Measurements from ENCODE around the gene KCTD6. TPM values are rescaled to one million over a fixed set of nuclear protein-coding genes. Genes with fewer than 3 reads are reported as not detected.

The KCTD6 gene
- total RNA-seq, 2 experiments from 2014 or later: 5.6 to 5.8 TPM

- DNase-seq (no peak), ATAC-seq (no peak)
- intact Hi-C loops (cut with micrococcal nuclease): no loop called here
- peaks cover 3% of the 10 kb centered on the region for H3K27me3 Mint-ChIP-seq
- H3K36me3 Mint-ChIP-seq (ENCODE audit: low read depth): no peaks in the 10 kb centered on the region
- no peak for TF ChIP-seq CTCF (IDR thresholded peaks at IDR 0.05)
- ChIA-PET POLR2A (no interaction called here), CTCF (interaction anchor here (0.9 kb wide), 1 partner anchor 86 kb away, joined by 4 read pairs; no protein-coding TSS in a partner anchor)
- H3K4me1 Mint-ChIP-seq (ENCODE audit: low read depth): no peaks in the 10 kb centered on the region
- H3K9me3 Mint-ChIP-seq: no peaks in the 10 kb centered on the region
- H3K27ac Mint-ChIP-seq: no peak overlapping the region
- H3K4me3 Mint-ChIP-seq: no peak overlapping the region
These were observed 52.6 kb downstream of the KCTD6 start for GRCh38 chr3:58544541-58544940.

GRCh38 chr3:58551636-58552180 lies 59.8 kb downstream of the KCTD6 start:
- H3K9me3 Mint-ChIP-seq: peaks cover 5% of the 10 kb centered on the region
- no peak for TF ChIP-seq CTCF (IDR thresholded peaks at IDR 0.05)
- H3K4me3 Mint-ChIP-seq: no peak overlapping the region
- ATAC-seq (no peak), DNase-seq (no peak)
- CTCF ChIA-PET: interaction anchor here (1.3 kb wide), 1 partner anchor 17 kb away, joined by 5 read pairs; no protein-coding TSS in a partner anchor
- no peaks in the 10 kb centered on the region for H3K4me1 Mint-ChIP-seq (ENCODE audit: low read depth)
- no peak overlapping the region for H3K27ac Mint-ChIP-seq
- H3K36me3 Mint-ChIP-seq (ENCODE audit: low read depth): no peaks in the 10 kb centered on the region
- intact Hi-C loops (cut with micrococcal nuclease): no loop called here
- POLR2A ChIA-PET: no interaction called here
- no peaks in the 10 kb centered on the region for H3K27me3 Mint-ChIP-seq

Other genes starting within 250 kb of the KCTD6 start
- gene RPP14, start 185.9 kb upstream of the KCTD6 start, total RNA-seq: 10 to 100 TPM; 16.1 to 18.0 TPM
- gene HTD2, start 185.6 kb upstream of the KCTD6 start, total RNA-seq: 1 to 10 TPM; 8.4 to 9.6 TPM
- gene PXK, start 159.2 kb upstream of the KCTD6 start, total RNA-seq: 10 to 100 TPM; 22.2 to 23.6 TPM
- gene PDHB, start 58.3 kb upstream of the KCTD6 start, total RNA-seq: 10 to 100 TPM; 53.9 to 58.8 TPM
- gene ACOX2, start 45.1 kb downstream of the KCTD6 start, total RNA-seq: not detected
- not detected for gene FAM107A, start 85.3 kb downstream of the KCTD6 start, total RNA-seq
- not detected for gene FAM3D, start 174.7 kb downstream of the KCTD6 start, total RNA-seq

All from activated CD8-positive, alpha-beta T cell treated with anti-CD3 and anti-CD28 coated beads for 36 hours (primary cell).